ENCODE measurements around the gene IL11. TPM values are rescaled to one million over a fixed set of nuclear protein-coding genes. Genes with fewer than 3 reads are reported as not detected.

IL11 gene
- total and polyA plus RNA-seq, 2 of the 13 experiments (the other 11 are each of a cell fraction or from before 2014, with no cell fraction given), result 2.5 to 2.9 TPM

DNA sequence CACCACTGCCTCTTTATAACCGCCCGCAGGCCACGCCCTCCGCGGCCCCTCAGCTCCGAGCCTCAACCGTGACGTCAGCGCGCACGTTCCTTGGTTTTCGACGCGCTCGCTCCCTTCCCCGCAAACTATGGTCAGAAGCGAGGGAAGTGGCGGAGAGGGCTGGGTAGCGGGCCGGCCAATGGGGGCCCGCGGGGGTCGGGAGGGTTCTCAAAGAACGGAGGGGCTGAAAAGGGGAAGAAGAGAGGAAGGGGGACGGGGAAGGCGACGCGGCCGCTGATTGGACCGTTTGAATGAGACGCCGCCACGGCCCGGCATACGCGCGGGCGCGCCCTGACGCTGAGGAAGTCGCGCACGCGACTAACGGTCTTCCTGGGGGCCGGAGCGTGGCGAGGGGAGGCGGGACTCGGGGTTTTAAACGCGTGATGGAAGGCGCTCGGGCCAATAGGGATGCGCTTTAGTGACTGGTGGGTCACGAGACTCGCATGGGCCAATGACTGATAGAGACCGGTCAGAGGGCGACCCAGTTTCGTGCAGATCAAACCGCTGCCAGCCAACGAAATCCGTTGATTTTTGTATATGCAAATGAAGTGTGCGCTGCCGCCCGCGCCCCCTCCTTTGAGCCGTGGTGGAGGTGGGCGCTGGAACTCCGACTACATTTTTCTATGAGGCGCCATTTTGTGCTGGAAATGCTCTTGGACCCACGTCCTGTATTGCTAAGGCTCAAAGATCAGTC is 37.7 kb upstream of the IL11 start (continued):
- TF ChIP-seq ZBTB49 (CRISPR knock-in tag; IDR thresholded peaks at IDR 0.05; ENCODE audit: borderline replicate concordance) (no peak), SRY (CRISPR knock-in tag; IDR thresholded peaks at IDR 0.05) (peak; percentile 37; the same call in 1 of the 2 replicates), ATF3 (CRISPR knock-in tag; IDR thresholded peaks at IDR 0.05) (peak; percentile 29; the same call in 1 of the 2 replicates), ONECUT2 (CRISPR knock-in tag; IDR thresholded peaks at IDR 0.05) (no peak), HDAC1 (CRISPR knock-in tag; IDR thresholded peaks at IDR 0.05) (0 out of 2 replicates have a peak, but pooled peaks have one; percentile 28), DRAP1 (CRISPR knock-in tag; IDR thresholded peaks at IDR 0.05) (peak; percentile 98), THAP11 (CRISPR knock-in tag; IDR thresholded peaks at IDR 0.05) (peak; percentile 75), SP140L (CRISPR knock-in tag; IDR thresholded peaks at IDR 0.05; ENCODE audit: borderline replicate concordance) (0 out of 2 replicates have a peak, but pooled peaks have one; percentile 24), SALL1 (CRISPR knock-in tag; IDR thresholded peaks at IDR 0.05) (peak; percentile 76), ZNF276 (CRISPR knock-in tag; IDR thresholded peaks at IDR 0.05; ENCODE audit: low read depth) (no peak), STAT5B (CRISPR knock-in tag; IDR thresholded peaks at IDR 0.05) (no peak), NKX3-1 (CRISPR knock-in tag; IDR thresholded peaks at IDR 0.05) (0 out of 2 replicates have a peak, but pooled peaks have one; percentile 77), ZNF34 (CRISPR knock-in tag; IDR thresholded peaks at IDR 0.05; ENCODE audit: borderline replicate concordance) (0 out of 2 replicates have a peak, but pooled peaks have one; percentile 27), ZNF878 (CRISPR knock-in tag; IDR thresholded peaks at IDR 0.05) (peak; percentile 75; the same call in 1 of the 2 replicates), NCOA2 (CRISPR knock-in tag; IDR thresholded peaks at IDR 0.05) (0 out of 2 replicates have a peak, but pooled peaks have one; percentile 14), NR2F6 (IDR thresholded peaks at IDR 0.05) (no peak), NR2F6 (CRISPR knock-in tag; IDR thresholded peaks at IDR 0.05) (0 out of 2 replicates have a peak, but pooled peaks have one; percentile 17), SNAI1 (CRISPR knock-in tag; IDR thresholded peaks at IDR 0.05; ENCODE audit: borderline replicate concordance) (0 out of 2 replicates have a peak, but pooled peaks have one; percentile 78)
- TF ChIP-seq, protein P1, sequence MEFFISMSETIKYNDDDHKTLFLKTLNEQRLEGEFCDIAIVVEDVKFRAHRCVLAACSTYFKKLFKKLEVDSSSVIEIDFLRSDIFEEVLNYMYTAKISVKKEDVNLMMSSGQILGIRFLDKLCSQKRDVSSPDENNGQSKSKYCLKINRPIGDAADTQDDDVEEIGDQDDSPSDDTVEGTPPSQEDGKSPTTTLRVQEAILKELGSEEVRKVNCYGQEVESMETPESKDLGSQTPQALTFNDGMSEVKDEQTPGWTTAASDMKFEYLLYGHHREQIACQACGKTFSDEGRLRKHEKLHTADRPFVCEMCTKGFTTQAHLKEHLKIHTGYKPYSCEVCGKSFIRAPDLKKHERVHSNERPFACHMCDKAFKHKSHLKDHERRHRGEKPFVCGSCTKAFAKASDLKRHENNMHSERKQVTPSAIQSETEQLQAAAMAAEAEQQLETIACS (CRISPR knock-in tag; IDR thresholded peaks at IDR 0.05), result peak; percentile 80
- TF ChIP-seq, protein P2, sequence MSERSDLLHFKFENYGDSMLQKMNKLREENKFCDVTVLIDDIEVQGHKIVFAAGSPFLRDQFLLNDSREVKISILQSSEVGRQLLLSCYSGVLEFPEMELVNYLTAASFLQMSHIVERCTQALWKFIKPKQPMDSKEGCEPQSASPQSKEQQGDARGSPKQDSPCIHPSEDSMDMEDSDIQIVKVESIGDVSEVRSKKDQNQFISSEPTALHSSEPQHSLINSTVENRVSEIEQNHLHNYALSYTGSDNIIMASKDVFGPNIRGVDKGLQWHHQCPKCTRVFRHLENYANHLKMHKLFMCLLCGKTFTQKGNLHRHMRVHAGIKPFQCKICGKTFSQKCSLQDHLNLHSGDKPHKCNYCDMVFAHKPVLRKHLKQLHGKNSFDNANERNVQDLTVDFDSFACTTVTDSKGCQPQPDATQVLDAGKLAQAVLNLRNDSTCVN (CRISPR knock-in tag; IDR thresholded peaks at IDR 0.05; ENCODE audit: borderline replicate concordance), result no peak
- TF ChIP-seq, protein P3, sequence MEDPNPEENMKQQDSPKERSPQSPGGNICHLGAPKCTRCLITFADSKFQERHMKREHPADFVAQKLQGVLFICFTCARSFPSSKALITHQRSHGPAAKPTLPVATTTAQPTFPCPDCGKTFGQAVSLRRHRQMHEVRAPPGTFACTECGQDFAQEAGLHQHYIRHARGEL (CRISPR knock-in tag; IDR thresholded peaks at IDR 0.05), result peak; percentile 35; the same call in 1 of the 2 replicates
